ENCODE data around the gene PIAS3. TPM values are rescaled to one million over a fixed set of nuclear protein-coding genes. Genes with fewer than 3 reads are reported as not detected.
"Not testable (repeated sequence)": the region's sequence is repeated elsewhere in the genome, so short reads cannot be mapped to it uniquely, and the experiment has no call there.

Gene PIAS3
- total and polyA plus RNA-seq, 10 donors = 10.1 to 29.5 (median 20.6) TPM

GRCh38 chr1:145845514-145846161 is 13.2 kb downstream of the PIAS3 start, which contains the start of gene NUDT17:
Gene NUDT17 (plus strand): TSS chr1:145845630. CDS start chr1:145845641, 11 bp downstream.
- Histone ChIP-seq H3K4me1 (peaks cover 10 to 27% (median 20%) of the 10 kb centered on the region in 6 donors), H3K27ac (peak within 1 kb of the TSS; percentile 73 to 90 (median 86)), H3K36me3 (peaks cover 3 to 62% (median 45%) of the 10 kb centered on the region in 6 donors), H3K27me3 (replicated peaks in 1 of 7) (no peaks in the 10 kb centered on the region), H3K9me3 (no peaks in the 10 kb centered on the region), H3K4me3 (peak within 1 kb of the TSS; percentile 42 to 75 (median 54))
- WGBS, 5 donors = 0 to 1% (median 1%) methylated on average over 34 to 50 of the region's 50 CpGs
- peak; percentile 95 for DNase-seq
- peak; percentile 73 to 93 (median 88) for TF ChIP-seq CTCF (IDR thresholded peaks at IDR 0.05 in 8 of 11, conservative IDR thresholded peaks at IDR 0.05 in 3 of 11)
- TF ChIP-seq POLR2A (IDR thresholded peaks at IDR 0.05) = no peak
- TF ChIP-seq POLR2AphosphoS5 (IDR thresholded peaks at IDR 0.05) = peak; percentile 79 to 89 (median 82)
- intact Hi-C loops (cut with DNase I; ENCODE audit: low total_unique reads) = loop anchor here (5.0 kb wide), 1 partner anchor 167 kb away; no protein-coding TSS in a partner anchor

GRCh38 chr1:145845144-145845513 is 13.8 kb downstream of the PIAS3 start:
- peaks cover 3 to 62% (median 45%) of the 10 kb centered on the region in 6 donors for H3K36me3 ChIP-seq
- no peaks in the 10 kb centered on the region for H3K9me3 ChIP-seq
- H3K4me3 ChIP-seq = peak overlapping the region; percentile 42 to 75 (median 54)
- peak overlapping the region; percentile 73 to 90 (median 86) for H3K27ac ChIP-seq
- H3K4me1 ChIP-seq = peaks cover 10 to 27% (median 20%) of the 10 kb centered on the region in 6 donors
- TF ChIP-seq POLR2AphosphoS5 (IDR thresholded peaks at IDR 0.05) (no peak), POLR2A (IDR thresholded peaks at IDR 0.05) (no peak), CTCF (IDR thresholded peaks at IDR 0.05 in 8 of 11, conservative IDR thresholded peaks at IDR 0.05 in 3 of 11) (no peak)
- intact Hi-C loops (cut with DNase I; ENCODE audit: low total_unique reads) = loop anchor here (5.0 kb wide), 1 partner anchor 167 kb away; no protein-coding TSS in a partner anchor
- WGBS, 5 donors = 1 to 8% (median 4%) methylated on average over 4 of the region's 4 CpGs
- no peak for DNase-seq
- no peaks in the 10 kb centered on the region for H3K27me3 ChIP-seq (replicated peaks in 1 of 7)

GRCh38 chr1:145843031-145843430 is 15.8 kb downstream of the PIAS3 start:
- WGBS, 5 donors = 92 to 96% (median 93%) methylated on average over 3 of the region's 3 CpGs
- no peak overlapping the region for H3K4me3 ChIP-seq
- H3K9me3 ChIP-seq = no peaks in the 10 kb centered on the region
- TF ChIP-seq CTCF (IDR thresholded peaks at IDR 0.05 in 8 of 11, conservative IDR thresholded peaks at IDR 0.05 in 3 of 11) (no peak), POLR2AphosphoS5 (IDR thresholded peaks at IDR 0.05) (no peak), POLR2A (IDR thresholded peaks at IDR 0.05) (no peak)
- H3K27ac ChIP-seq = no peak overlapping the region
- H3K27me3 ChIP-seq (replicated peaks in 1 of 7) = no peaks in the 10 kb centered on the region
- intact Hi-C loops (cut with DNase I; ENCODE audit: low total_unique reads) = no loop called here
- no peak for DNase-seq
- peaks cover 3 to 62% (median 53%) of the 10 kb centered on the region in 6 donors for H3K36me3 ChIP-seq
- peaks cover 10 to 27% (median 20%) of the 10 kb centered on the region in 6 donors for H3K4me1 ChIP-seq

- 97 to 100% (median 100%) methylated on average over 1 of the region's 1 CpG for WGBS, 5 donors
- Histone ChIP-seq H3K4me1 (no peaks in the 10 kb centered on the region), H3K27me3 (replicated peaks in 1 of 7) (no peaks in the 10 kb centered on the region)
These were observed 21.2 kb downstream of the PIAS3 start for GRCh38 chr1:145837656-145838055.

GRCh38 chr1:145830810-145831209 is 28.1 kb downstream of the PIAS3 start:
- H3K4me3 ChIP-seq; DNase-seq; intact Hi-C loops (cut with DNase I; ENCODE audit: low total_unique reads); H3K27ac ChIP-seq; H3K27me3 ChIP-seq (replicated peaks in 1 of 7); H3K9me3 ChIP-seq: not testable (repeated sequence)
- Histone ChIP-seq H3K4me1 (peaks cover 0 to 23% (median 6%) of the 10 kb centered on the region in 6 donors), H3K36me3 (peaks cover 16 to 100% (median 97%) of the 10 kb centered on the region in 6 donors)
- 97 to 100% (median 100%) methylated on average over 2 of the region's 2 CpGs for WGBS, 5 donors

More at GRCh38 chr1:145837656-145838055, 21.2 kb downstream of the PIAS3 start:
- H3K27ac ChIP-seq = no peak overlapping the region
- intact Hi-C loops (cut with DNase I; ENCODE audit: low total_unique reads) = no loop called here
- H3K4me3 ChIP-seq = no peak overlapping the region
- no peak for DNase-seq
- no peak for TF ChIP-seq POLR2A (IDR thresholded peaks at IDR 0.05)
- no peak for TF ChIP-seq CTCF (IDR thresholded peaks at IDR 0.05 in 8 of 11, conservative IDR thresholded peaks at IDR 0.05 in 3 of 11)
- H3K9me3 ChIP-seq = no peaks in the 10 kb centered on the region
- H3K36me3 ChIP-seq = peaks cover 18 to 100% (median 100%) of the 10 kb centered on the region in 6 donors
